Activated CD4-positive, alpha-beta T cell treated with anti-CD3 and anti-CD28 coated beads, Interleukin-2, amount 50 U/mL, for 16 hours (primary cell): Measurements from ENCODE around the gene SAA4.
"Not testable (repeated sequence)": the region's sequence is repeated elsewhere in the genome, so short reads cannot be mapped to it uniquely, and the experiment has no call there.

Source experiments
- DNase-seq: peaks from one replicate; pipeline ENCODE4 v3.0.0-alpha.2; 2020

SAA4 gene

GRCh38 chr11:18236664-18237356 is at the start of gene SAA4:
Gene SAA4 (minus strand): TSS chr11:18236802. CDS start chr11:18235926, 876 bp downstream.
- DNase-seq: no peak

- no peak for DNase-seq
Observed at GRCh38 chr11:18285841-18286240, 49.2 kb upstream of the SAA4 start.

GRCh38 chr11:18282626-18283025 is 46.0 kb upstream of the SAA4 start:
- DNase-seq: no peak

- peak; percentile 19 for DNase-seq
Observed at GRCh38 chr11:18280438-18281045, 43.9 kb upstream of the SAA4 start.

GRCh38 chr11:18277565-18278271 is 41.1 kb upstream of the SAA4 start:
- DNase-seq: no peak

GRCh38 chr11:18271206-18271605 is 34.6 kb upstream of the SAA4 start:
- no peak for DNase-seq

- DNase-seq: no peak
Observed at GRCh38 chr11:18270102-18270501, 33.5 kb upstream of the SAA4 start.

- DNase-seq: not testable (repeated sequence)
Observed at GRCh38 chr11:18269252-18269651, 32.6 kb upstream of the SAA4 start.

- DNase-seq: not testable (repeated sequence)
Observed at GRCh38 chr11:18267335-18268133, 30.9 kb upstream of the SAA4 start.

- DNase-seq: no peak
Observed at GRCh38 chr11:18265949-18266348, 29.3 kb upstream of the SAA4 start, which contains the start of gene SAA1. Gene SAA1 (plus strand): TSS chr11:18266264. CDS start chr11:18266888, 624 bp downstream.

- no peak for DNase-seq
Observed at GRCh38 chr11:18264677-18265555, 28.3 kb upstream of the SAA4 start.

GRCh38 chr11:18264035-18264434 is 27.4 kb upstream of the SAA4 start:
- peak; percentile 24 for DNase-seq

GRCh38 chr11:18262681-18263350 is 26.2 kb upstream of the SAA4 start:
- DNase-seq: not testable (repeated sequence)

GRCh38 chr11:18261721-18262120 is 25.1 kb upstream of the SAA4 start:
- DNase-seq: no peak

GRCh38 chr11:18259259-18259658 is 22.7 kb upstream of the SAA4 start:
- DNase-seq: no peak

GRCh38 chr11:18254781-18255361 is 18.3 kb upstream of the SAA4 start:
- DNase-seq: no peak

GRCh38 chr11:18253778-18254338 is 17.3 kb upstream of the SAA4 start:
- DNase-seq: no peak

- no peak for DNase-seq
Observed at GRCh38 chr11:18253233-18253632, 16.6 kb upstream of the SAA4 start.

- no peak for DNase-seq
Observed at GRCh38 chr11:18248561-18248960, 12.0 kb upstream of the SAA4 start, which contains the start of gene SAA2. Gene SAA2 (minus strand): TSS chr11:18248668. CDS start chr11:18248011, 657 bp downstream.

GRCh38 chr11:18247191-18247581 is 10.6 kb upstream of the SAA4 start:
- not testable (repeated sequence) for DNase-seq
